ENCODE results near the gene SH3GLB1. TPM values are rescaled to one million over a fixed set of nuclear protein-coding genes. Genes with fewer than 3 reads are reported as not detected.

Gene SH3GLB1
- total and polyA plus RNA-seq, 7 donors: 47.3 to 91.8 (median 56.7) TPM

DNA sequence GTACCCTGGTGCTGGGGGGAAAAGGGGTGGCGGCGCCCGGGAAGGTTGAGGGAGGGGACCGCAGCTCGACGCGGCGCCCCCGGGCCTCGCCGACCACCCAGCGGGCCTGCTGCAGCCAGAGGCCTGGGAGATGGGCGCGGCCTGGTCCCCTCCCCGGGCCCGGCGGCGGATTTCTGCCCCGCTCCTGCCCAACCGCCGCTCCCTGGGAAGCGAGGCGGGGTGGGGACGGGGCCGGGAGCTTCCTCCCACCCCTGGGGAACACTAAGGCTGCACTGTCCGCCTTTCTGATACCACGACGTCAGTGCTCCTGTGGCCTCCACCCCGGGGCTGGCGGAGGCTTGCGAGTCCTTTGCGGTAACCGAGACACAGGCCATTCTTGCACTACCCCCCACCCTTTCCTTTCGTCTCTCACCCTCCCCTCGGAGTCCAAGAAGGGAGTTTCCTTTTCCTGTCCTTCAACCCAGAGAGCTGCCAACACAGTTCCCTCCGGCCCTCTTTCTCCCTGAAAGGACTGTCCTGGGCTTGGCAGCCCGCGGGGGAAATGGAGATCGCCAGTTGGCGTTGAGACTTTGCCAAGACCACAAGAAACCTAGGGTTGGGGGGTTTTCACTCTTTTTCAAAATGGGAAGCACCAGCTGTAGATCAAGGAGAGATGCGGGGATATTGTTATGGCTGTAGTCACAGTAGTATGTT lies 742 bp downstream of the SH3GLB1 start:
- no peaks in the 10 kb centered on the region for H3K36me3 ChIP-seq
- WGBS, 2 donors: 0% methylated on average over 41 of the region's 41 CpGs
- no peaks in the 10 kb centered on the region for H3K9me3 ChIP-seq
- intact Hi-C loops (cut with DNase I): loop anchor here (10.0 kb wide), 4 partner anchors 200 to 310 kb away; partner anchors contain the start of genes HS2ST1, ODF2L and SELENOF
- peak overlapping the region; percentile 93 to 98 (median 98) for H3K27ac ChIP-seq
- H3K4me3 ChIP-seq: peak overlapping the region; percentile 71 to 93 (median 83)
- peak; percentile 79 for DNase-seq
- peak in 1 of 2 donors; percentile 12 for TF ChIP-seq POLR2A (IDR thresholded peaks at IDR 0.05)
- peak in 2 of 4 donors; percentile 21 to 27 for TF ChIP-seq POLR2AphosphoS5 (IDR thresholded peaks at IDR 0.05)
- TF ChIP-seq, protein P1, sequence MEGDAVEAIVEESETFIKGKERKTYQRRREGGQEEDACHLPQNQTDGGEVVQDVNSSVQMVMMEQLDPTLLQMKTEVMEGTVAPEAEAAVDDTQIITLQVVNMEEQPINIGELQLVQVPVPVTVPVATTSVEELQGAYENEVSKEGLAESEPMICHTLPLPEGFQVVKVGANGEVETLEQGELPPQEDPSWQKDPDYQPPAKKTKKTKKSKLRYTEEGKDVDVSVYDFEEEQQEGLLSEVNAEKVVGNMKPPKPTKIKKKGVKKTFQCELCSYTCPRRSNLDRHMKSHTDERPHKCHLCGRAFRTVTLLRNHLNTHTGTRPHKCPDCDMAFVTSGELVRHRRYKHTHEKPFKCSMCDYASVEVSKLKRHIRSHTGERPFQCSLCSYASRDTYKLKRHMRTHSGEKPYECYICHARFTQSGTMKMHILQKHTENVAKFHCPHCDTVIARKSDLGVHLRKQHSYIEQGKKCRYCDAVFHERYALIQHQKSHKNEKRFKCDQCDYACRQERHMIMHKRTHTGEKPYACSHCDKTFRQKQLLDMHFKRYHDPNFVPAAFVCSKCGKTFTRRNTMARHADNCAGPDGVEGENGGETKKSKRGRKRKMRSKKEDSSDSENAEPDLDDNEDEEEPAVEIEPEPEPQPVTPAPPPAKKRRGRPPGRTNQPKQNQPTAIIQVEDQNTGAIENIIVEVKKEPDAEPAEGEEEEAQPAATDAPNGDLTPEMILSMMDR (IDR thresholded peaks at IDR 0.05): no peak
- TF ChIP-seq EP300 (IDR thresholded peaks at IDR 0.05): no peak
- no peaks in the 10 kb centered on the region for H3K27me3 ChIP-seq
- peaks cover 0 to 47% (median 39%) of the 10 kb centered on the region in 4 donors for H3K4me1 ChIP-seq

DNA sequence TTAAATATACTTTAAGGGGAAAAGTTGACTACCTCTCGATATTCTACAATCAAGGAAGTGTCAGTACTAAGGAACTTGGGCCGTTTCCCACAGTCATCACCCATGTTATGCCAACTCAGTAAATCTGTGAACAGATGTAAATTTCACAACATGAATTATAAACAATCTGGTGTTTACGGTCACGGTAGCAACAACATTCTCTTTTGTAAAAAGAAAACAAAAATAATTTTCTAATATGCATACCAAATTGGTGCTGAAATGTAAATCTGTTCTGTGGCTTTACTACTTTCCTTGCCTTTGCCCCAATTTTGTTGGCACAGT lies 1.2 kb downstream of the SH3GLB1 start:
- peak; percentile 64 for DNase-seq
- Histone ChIP-seq H3K4me3 (peak overlapping the region; percentile 71 to 93 (median 83)), H3K9me3 (no peaks in the 10 kb centered on the region), H3K27me3 (no peaks in the 10 kb centered on the region), H3K36me3 (no peaks in the 10 kb centered on the region), H3K4me1 (peaks cover 0 to 52% (median 40%) of the 10 kb centered on the region in 4 donors), H3K27ac (peak overlapping the region; percentile 93 to 98 (median 98))
- TF ChIP-seq POLR2AphosphoS5 (IDR thresholded peaks at IDR 0.05) (no peak), POLR2A (IDR thresholded peaks at IDR 0.05) (no peak), EP300 (IDR thresholded peaks at IDR 0.05) (no peak)
- TF ChIP-seq, protein P1 (IDR thresholded peaks at IDR 0.05): no peak
- WGBS, 2 donors: 0 to 3% methylated on average over 4 of the region's 4 CpGs
- intact Hi-C loops (cut with DNase I): loop anchor here (10.0 kb wide), 4 partner anchors 201 to 311 kb away; partner anchors contain the start of genes HS2ST1, ODF2L and SELENOF

DNA sequence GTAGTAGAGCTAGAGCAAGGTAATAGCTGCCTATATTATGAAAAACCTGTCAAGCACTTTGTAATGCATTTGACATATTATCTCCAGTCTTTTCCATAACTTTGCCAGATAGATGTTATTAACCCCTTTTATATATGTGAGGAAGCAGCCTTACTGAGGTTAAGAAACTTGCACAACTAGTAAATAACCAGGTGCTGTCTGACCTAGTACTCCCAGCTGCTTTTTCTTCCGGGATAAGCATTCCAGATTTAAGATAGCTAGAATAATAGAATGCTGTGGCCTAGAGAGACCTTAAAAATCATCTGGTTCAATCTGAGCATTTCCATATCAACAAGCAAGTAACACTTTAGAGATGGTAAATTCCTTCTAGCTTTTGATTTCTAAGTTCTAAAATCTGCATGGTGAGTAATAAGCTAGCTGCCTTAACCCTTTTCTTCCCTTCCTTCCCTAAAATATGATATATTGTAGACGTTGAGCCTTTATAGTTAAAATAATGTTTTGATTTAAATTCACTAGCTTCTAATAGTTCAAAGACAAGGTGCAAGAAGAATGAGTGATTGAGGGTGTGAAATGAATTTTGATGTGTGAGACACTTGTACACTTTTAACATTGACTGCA lies 1.8 kb downstream of the SH3GLB1 start:
- 6 to 11% methylated on average over 2 of the region's 2 CpGs for WGBS, 2 donors
- no peaks in the 10 kb centered on the region for H3K27me3 ChIP-seq
- H3K9me3 ChIP-seq: no peaks in the 10 kb centered on the region
- H3K4me3 ChIP-seq: peak overlapping the region; percentile 71 to 93 (median 83)
- intact Hi-C loops (cut with DNase I): loop anchor here (10.0 kb wide), 4 partner anchors 201 to 311 kb away; partner anchors contain the start of genes HS2ST1, ODF2L and SELENOF
- H3K36me3 ChIP-seq: no peaks in the 10 kb centered on the region
- peaks cover 0 to 57% (median 43%) of the 10 kb centered on the region in 4 donors for H3K4me1 ChIP-seq
- no peak for DNase-seq
- H3K27ac ChIP-seq: peak overlapping the region; percentile 93 to 98 (median 98)
- TF ChIP-seq POLR2AphosphoS5 (IDR thresholded peaks at IDR 0.05) (no peak), POLR2A (IDR thresholded peaks at IDR 0.05) (no peak), EP300 (IDR thresholded peaks at IDR 0.05) (no peak)
- TF ChIP-seq, protein P1 (IDR thresholded peaks at IDR 0.05): no peak

DNA sequence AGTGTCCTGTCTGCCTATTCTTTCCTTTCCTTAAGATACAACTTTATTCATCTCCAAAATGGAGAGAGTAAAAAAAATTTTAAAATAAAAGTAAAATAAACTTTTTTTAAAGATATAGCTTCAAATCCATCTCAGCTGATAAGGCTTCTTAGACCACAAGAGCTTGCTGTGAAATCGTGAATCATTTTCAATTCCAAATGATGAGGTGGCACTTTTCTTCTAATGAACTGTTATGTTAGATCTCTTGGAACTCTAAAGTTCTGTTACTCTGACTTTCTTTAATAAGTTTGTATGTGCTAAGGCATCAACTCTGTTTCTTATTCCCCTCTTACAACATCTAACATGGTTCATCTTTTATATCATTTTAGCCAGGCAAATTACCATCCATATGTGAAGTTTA lies 4.5 kb downstream of the SH3GLB1 start:
- no peak for TF ChIP-seq EP300 (IDR thresholded peaks at IDR 0.05)
- no peak for TF ChIP-seq POLR2AphosphoS5 (IDR thresholded peaks at IDR 0.05)
- no peak for TF ChIP-seq POLR2A (IDR thresholded peaks at IDR 0.05)
- TF ChIP-seq, protein P1 (IDR thresholded peaks at IDR 0.05): no peak
- no peak for DNase-seq
- H3K27me3 ChIP-seq: no peaks in the 10 kb centered on the region
- intact Hi-C loops (cut with DNase I): loop anchor here (10.0 kb wide), 4 partner anchors 204 to 314 kb away; partner anchors contain the start of genes HS2ST1, ODF2L and SELENOF
- no peak overlapping the region for H3K4me3 ChIP-seq
- WGBS, 2 donors: 43 to 45% methylated on average over 1 of the region's 1 CpG
- H3K27ac ChIP-seq: peak overlapping the region in 2 of 4 donors; percentile 93 to 98
- peaks cover 0 to 80% (median 53%) of the 10 kb centered on the region in 4 donors for H3K4me1 ChIP-seq
- no peaks in the 10 kb centered on the region for H3K36me3 ChIP-seq
- no peaks in the 10 kb centered on the region for H3K9me3 ChIP-seq
